ENCODE results near the gene TXK.

TXK gene

GRCh38 chr4:48108309-48109073, 25.6 kb downstream of the TXK start:
- in situ Hi-C loops (cut with HindIII; ENCODE audit: low sequenced_read_pairs), result no loop called here

DNA sequence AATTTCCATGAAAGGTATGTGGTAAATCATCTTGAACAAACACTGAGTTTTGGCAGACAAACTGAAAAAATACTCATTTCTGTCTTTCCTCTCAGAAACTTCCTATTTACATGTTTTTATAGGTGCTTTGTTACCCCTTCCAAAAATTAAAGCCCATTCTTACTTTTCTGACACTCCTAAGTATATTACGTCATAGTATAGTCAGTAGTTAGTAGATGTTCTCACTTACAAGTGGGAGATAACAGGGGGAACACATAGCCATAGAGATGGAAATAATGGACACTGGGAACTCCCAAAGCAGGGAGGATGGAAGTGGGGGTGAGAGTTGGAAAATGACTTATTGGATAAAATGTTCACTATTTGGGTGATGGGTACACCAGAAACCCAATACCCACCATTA, 28.8 kb downstream of the TXK start:
- in situ Hi-C loops (cut with HindIII; ENCODE audit: low sequenced_read_pairs), result no loop called here

DNA sequence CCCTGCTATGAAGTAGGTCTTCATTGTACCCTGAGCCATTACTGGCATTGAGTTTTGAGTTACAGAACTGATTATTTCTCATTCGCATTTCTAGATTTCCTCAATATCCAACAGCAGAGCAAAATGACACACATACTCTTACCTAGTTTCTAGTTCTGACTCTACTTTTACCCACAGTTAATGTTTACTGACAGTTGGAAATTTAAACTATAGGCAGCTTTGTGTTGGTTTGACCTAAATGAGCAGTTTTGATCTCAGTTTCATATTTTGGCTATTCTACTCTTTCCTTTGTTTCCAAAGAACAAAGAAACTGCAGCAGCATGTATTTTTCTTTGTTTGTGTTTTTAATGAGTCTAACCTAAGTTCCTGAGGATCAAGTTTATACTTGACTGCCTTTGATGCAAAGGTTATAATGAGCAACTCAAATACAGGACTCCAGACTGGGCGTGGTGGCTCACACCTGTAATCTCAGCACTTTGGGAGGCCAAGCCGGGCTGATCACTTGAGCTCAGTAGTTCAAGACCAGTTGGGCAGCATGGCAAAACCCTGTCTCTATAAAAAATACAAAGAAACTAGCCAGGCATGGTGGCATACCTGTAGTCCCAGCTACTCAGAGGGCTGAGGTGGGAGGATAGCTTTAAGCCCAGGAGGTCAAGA, 30.4 kb downstream of the TXK start:
- in situ Hi-C loops (cut with HindIII; ENCODE audit: low sequenced_read_pairs), result no loop called here

DNA sequence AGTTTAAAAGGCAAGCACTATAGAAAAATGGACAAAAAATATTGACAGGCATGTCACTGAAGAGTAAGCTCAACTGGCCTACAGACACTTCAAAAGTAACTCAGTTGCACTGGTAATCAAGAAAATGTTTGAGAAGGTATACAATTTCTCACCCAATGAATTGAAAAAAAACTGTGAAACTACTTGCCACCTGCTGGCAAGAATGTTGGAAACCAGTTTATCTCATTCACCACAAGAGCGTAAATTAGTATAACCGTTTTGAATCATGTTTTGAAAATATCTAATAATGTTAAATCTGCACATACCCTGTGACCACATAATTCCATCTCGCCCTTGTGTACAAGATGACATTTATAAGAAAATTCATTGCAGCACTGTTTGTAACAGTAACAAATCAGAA, 31.7 kb downstream of the TXK start:
- in situ Hi-C loops (cut with HindIII; ENCODE audit: low sequenced_read_pairs), result no loop called here

- in situ Hi-C loops (cut with HindIII; ENCODE audit: low sequenced_read_pairs), result no loop called here
Observed at GRCh38 chr4:48100256-48100655, 33.8 kb downstream of the TXK start.

DNA sequence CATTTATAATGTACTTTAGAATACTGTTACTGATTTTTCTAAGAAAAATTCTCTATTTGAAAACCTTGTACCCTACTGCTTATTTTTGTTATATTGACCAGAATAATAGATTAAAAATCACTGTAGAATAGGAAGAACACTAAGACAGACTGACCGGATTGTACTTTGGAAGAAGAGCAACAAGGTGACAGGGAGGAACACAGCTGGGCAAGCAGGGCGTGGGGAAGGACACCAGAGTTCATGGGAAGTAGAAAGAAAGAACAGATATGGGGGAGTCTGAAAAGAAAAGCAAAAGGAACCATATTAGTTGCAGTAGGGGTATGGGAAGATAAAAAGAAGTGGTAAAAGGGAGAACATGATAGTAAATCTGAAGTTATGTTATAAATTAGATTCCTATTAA, 38.6 kb downstream of the TXK start:
- in situ Hi-C loops (cut with HindIII; ENCODE audit: low sequenced_read_pairs), result loop anchor here (5.0 kb wide), 1 partner anchor 68 kb away; no protein-coding TSS in a partner anchor

- in situ Hi-C loops (cut with HindIII; ENCODE audit: low sequenced_read_pairs), result no loop called here
Observed at GRCh38 chr4:48093991-48094416, 40.0 kb downstream of the TXK start.

DNA sequence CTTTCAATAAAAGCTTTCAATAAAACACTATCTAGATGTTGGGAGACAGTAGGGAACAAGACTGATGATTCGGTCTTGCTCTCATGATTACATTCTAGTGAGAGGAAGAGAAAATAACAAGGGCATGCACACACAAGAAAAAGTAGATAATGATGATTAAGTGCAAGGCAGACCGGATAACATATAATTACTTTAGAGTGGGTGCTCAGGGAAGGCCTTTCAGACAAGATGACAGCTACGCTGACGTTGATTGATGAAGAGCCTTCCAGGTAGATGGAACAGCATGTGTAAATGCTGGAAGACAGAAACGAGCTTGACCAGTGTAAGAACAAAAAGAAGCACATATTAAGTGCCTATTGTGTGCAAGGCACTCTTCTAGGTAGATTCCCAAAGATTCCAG, 43.4 kb downstream of the TXK start:
- in situ Hi-C loops (cut with HindIII; ENCODE audit: low sequenced_read_pairs), result no loop called here

- in situ Hi-C loops (cut with HindIII; ENCODE audit: low sequenced_read_pairs), result no loop called here
Observed at GRCh38 chr4:48085821-48086589, 48.0 kb downstream of the TXK start.

DNA sequence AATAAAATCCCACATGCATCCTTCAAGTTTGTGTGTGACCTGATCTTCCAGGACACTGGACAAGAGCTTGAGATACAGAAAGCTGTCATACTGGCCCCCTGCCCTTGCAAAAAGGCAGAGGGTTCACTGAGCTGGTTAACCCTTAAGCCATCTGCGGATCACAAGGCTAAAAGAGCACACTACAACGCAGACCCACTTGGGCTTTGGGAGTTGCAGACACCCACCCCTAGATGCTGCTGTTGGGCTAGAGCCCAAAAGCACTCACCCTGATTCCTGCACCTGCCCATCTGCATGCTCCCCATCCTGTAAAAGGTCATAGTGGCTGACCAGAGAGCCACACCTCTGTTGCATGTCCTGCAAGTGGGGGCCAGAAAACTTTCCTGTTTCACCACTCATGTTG, 51.1 kb downstream of the TXK start:
- in situ Hi-C loops (cut with HindIII; ENCODE audit: low sequenced_read_pairs), result no loop called here

- in situ Hi-C loops (cut with HindIII; ENCODE audit: low sequenced_read_pairs), result no loop called here
Observed at GRCh38 chr4:48081196-48081595, 52.9 kb downstream of the TXK start.

DNA sequence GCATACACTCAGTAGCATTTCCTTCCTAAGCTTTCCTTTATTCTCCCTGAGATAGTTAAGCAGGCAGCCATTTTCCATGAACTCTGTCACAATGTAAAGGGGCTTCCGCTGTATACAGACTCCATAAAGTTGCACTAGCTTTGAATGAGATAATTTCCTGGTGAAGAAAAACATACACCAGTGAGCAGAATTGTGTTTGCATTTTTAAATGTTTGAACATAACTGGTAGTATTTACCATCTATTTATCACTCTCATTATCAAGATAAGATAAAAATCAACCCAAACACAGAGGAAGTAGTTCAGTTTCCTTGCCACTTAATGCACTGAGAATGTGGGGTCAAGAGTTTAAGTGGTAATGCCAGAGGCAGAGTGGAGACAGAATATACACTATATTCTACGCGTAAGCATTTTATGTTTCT, 54.1 kb downstream of the TXK start:
- in situ Hi-C loops (cut with HindIII; ENCODE audit: low sequenced_read_pairs), result no loop called here

GRCh38 chr4:48078862-48079655, 55.0 kb downstream of the TXK start:
- in situ Hi-C loops (cut with HindIII; ENCODE audit: low sequenced_read_pairs), result no loop called here

DNA sequence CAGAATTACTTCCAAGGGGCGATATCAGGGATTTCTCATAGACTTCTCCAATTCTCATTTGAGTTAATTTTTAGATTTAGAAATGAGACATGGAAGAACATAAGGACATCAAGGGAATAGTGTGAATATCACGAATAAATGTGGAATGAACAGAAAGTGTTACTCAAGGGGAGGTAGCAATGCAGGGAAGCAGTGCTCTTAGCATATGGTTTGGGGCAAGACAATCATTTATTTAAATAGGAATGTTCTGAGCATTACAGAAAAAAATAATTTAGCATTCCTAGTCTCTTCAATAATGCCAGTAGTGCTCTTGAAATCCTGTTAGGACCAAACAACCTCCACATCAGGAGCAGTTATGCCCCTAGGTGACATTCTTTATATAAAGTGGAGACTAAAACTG, 55.6 kb downstream of the TXK start:
- in situ Hi-C loops (cut with HindIII; ENCODE audit: low sequenced_read_pairs), result no loop called here

DNA sequence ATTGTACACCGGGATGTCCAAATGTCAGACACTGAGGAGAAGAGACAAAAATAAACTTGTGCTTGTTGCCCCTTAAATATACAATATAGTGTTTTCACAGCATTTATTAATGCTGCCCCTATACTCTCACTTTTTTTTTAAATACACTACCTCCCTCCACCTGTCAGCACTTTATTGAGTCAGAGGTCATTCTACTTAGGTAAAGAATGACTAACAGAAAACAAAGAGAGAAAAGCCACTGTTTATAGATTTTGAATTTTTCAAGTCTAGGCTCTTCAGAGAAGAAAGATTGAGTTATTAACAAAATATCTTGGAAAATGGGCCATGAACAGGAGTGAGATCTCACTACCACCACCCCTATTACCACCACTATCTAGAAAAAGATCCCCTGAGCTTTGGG, 59.4 kb downstream of the TXK start:
- in situ Hi-C loops (cut with HindIII; ENCODE audit: low sequenced_read_pairs), result no loop called here

DNA sequence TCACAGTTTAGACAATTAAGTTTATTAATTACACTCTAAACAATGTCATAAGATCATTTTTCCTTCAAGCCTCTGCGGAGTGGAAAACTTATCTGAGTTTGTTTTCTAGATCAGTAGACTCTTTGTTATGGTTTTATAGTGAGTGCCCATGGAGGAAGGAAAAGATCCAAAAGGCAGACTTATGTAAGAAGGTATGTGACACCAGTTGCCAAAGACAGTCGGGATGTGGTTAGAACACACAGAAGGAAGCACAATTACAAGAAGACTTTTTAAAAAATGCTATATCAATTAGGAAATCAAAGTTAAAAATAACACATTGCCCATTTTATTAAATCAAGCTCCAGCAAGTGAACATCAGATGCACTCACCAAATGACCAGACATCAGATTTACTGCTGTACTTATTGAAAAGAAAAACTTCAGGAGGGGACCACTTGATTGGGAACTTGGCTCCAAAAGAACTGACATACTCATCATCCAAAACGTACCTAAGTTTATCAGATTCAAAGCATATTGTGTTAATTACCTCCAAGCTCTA, 60.4 kb downstream of the TXK start:
- in situ Hi-C loops (cut with HindIII; ENCODE audit: low sequenced_read_pairs), result no loop called here

GRCh38 chr4:48071191-48071590, 62.9 kb downstream of the TXK start:
- in situ Hi-C loops (cut with HindIII; ENCODE audit: low sequenced_read_pairs), result no loop called here

- in situ Hi-C loops (cut with HindIII; ENCODE audit: low sequenced_read_pairs), result no loop called here
Observed at GRCh38 chr4:48069026-48069425, 65.0 kb downstream of the TXK start.

DNA sequence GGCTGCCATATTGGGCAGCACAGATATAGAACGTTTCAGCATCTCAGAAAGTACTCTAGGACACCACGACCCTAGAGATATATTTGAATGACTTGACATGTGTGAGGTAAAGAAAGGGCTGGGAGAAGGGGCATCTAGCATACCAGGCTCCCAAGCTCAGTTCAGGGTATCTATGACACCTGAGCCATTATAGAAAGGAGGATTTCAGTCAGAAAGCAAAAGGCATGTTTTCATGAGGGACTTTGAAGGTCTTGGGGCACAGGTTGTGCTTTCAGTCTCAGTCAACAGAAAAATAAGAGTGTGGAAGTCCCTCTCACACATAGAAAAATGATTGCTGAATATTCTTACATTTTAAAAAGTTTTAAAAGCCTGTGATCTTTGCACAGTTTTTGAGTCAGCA, 65.9 kb downstream of the TXK start:
- in situ Hi-C loops (cut with HindIII; ENCODE audit: low sequenced_read_pairs), result no loop called here

DNA sequence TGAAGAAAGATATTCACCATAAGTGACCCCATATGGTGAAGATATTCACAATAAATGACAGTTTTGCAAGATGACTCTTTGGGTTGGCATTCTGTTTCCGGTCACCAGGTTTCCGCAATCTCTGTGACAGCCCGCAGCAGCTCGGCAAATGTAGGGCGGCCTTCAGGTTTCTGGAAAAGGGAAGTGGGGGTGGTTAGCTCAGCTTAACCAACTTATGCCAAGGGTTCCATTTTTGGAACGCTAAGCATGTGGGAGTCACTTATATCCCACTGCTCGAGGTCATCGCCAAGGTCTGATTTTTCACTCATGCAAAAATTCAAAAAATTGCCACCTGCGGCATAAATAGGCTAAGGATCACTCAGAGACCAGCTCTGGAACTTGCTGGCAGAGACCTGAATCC, 66.5 kb downstream of the TXK start:
- in situ Hi-C loops (cut with HindIII; ENCODE audit: low sequenced_read_pairs), result no loop called here

GRCh38 chr4:48065587-48066052, 68.4 kb downstream of the TXK start:
- in situ Hi-C loops (cut with HindIII; ENCODE audit: low sequenced_read_pairs), result no loop called here

Measured in endothelial cell of hepatic sinusoid (primary cell).